Measurements from ENCODE around the gene TLX3. TPM values are rescaled to one million over a fixed set of nuclear protein-coding genes. Genes with fewer than 3 reads are reported as not detected.

Gene TLX3
- total and polyA plus RNA-seq, 7 donors = not detected

DNA sequence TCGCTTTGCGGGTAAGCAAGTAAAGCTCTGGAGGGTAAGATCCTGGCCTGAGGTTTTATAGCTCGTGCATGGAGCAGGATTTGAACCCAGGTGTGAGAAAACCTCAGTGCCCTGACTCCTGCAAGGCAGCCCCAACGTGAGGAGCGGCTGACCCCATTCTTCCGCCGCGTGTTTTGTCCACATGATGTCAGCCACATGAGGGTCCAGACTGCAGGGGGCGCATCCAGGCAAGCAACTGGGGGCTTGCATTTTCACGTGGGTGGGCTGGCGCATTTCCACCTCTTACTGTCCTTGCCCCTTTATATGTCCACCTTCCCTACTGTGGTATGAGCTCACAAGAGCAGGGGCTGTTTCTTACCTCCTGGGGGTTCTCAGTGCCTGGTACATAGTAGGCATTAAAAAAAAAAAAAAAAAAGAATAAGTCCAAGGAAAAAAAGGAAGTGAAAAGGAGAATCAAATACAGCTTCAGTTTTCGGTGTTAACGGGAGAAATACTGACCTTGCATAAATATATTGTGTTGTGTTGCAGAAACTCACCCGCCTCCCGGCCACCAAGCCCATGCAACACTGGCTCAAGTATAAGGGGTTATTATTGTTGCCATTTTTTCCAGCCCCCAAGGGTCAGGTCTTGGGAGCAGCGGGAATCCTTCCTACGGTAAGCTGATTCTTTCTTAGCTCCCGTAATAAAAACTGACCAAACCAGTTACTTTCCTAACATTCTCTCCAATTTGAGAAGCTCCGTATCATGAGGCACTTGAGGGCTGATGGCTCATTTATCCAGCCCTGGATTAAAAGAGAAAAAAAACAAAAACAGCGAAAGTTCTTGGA is 15.0 kb downstream of the TLX3 start:
- Histone ChIP-seq H3K36me3 (no peaks in the 10 kb centered on the region), H3K27ac (no peak overlapping the region), H3K4me3 (no peak overlapping the region), H3K27me3 (peaks cover 4 to 88% (median 43%) of the 10 kb centered on the region in 3 donors), H3K9me3 (no peaks in the 10 kb centered on the region), H3K4me1 (no peaks in the 10 kb centered on the region)
- intact Hi-C loops (cut with DNase I) = no loop called here
- TF ChIP-seq EP300 (IDR thresholded peaks at IDR 0.05) = no peak
- TF ChIP-seq, protein P1, sequence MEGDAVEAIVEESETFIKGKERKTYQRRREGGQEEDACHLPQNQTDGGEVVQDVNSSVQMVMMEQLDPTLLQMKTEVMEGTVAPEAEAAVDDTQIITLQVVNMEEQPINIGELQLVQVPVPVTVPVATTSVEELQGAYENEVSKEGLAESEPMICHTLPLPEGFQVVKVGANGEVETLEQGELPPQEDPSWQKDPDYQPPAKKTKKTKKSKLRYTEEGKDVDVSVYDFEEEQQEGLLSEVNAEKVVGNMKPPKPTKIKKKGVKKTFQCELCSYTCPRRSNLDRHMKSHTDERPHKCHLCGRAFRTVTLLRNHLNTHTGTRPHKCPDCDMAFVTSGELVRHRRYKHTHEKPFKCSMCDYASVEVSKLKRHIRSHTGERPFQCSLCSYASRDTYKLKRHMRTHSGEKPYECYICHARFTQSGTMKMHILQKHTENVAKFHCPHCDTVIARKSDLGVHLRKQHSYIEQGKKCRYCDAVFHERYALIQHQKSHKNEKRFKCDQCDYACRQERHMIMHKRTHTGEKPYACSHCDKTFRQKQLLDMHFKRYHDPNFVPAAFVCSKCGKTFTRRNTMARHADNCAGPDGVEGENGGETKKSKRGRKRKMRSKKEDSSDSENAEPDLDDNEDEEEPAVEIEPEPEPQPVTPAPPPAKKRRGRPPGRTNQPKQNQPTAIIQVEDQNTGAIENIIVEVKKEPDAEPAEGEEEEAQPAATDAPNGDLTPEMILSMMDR (IDR thresholded peaks at IDR 0.05) = no peak
- no peak for TF ChIP-seq POLR2AphosphoS5 (IDR thresholded peaks at IDR 0.05)
- TF ChIP-seq POLR2A (IDR thresholded peaks at IDR 0.05) = no peak
- DNase-seq = no peak
- WGBS, 2 donors = 40 to 43% methylated on average over 20 of the region's 20 CpGs

DNA sequence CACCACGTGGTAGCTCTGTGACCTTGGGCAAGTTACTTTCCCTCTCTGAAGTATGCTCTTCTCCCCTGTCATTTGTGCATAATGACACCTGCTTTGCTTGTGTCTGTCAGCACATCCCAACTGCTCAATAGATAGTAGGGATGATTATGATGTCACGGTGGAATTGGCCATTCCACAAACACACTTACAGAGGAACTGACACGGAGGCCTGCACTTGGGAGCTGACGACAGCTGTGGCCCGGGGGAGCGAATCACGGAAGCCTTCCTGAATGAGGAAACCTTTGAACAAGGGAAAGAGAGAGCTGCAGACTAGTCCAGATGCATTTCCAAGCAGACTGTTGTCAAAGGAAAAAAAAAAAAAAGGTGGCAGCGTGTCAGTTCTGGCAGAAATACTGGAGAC is 21.0 kb downstream of the TLX3 start:
- intact Hi-C loops (cut with DNase I) = no loop called here
- Histone ChIP-seq H3K9me3 (no peaks in the 10 kb centered on the region), H3K27me3 (peaks cover 0 to 68% (median 4%) of the 10 kb centered on the region in 3 donors), H3K27ac (no peak overlapping the region), H3K36me3 (no peaks in the 10 kb centered on the region), H3K4me3 (no peak overlapping the region), H3K4me1 (no peaks in the 10 kb centered on the region)
- TF ChIP-seq, protein P1 (IDR thresholded peaks at IDR 0.05) = no peak
- TF ChIP-seq EP300 (IDR thresholded peaks at IDR 0.05) (no peak), POLR2A (IDR thresholded peaks at IDR 0.05) (no peak), POLR2AphosphoS5 (IDR thresholded peaks at IDR 0.05) (no peak)
- 72 to 75% methylated on average over 8 of the region's 8 CpGs for WGBS, 2 donors
- no peak for DNase-seq

DNA sequence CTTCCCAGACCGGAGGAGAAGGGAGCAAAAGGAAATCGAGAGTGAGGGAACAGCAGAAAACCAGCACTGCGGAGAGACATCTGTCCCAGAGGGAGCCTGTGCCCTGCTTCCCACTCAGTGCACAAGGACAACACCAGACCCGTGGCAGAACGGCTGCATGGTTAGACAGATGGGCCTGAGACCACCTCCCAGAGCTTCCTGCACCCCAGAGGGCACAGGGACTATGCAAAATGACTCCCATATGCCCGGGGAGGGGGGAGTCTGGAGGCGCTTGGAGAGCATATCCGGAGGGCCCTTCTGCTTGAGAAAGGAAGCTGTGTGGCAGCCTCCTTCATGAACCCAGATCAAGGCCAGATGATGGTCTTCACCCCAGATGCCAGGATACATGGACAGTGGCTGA is 26.6 kb downstream of the TLX3 start:
- 74 to 75% methylated on average over 8 of the region's 8 CpGs for WGBS, 2 donors
- Histone ChIP-seq H3K36me3 (no peaks in the 10 kb centered on the region), H3K4me1 (peaks cover 0 to 8% (median 4%) of the 10 kb centered on the region in 4 donors), H3K4me3 (no peak overlapping the region), H3K27ac (no peak overlapping the region), H3K9me3 (no peaks in the 10 kb centered on the region), H3K27me3 (peaks cover 0 to 45% (median 0%) of the 10 kb centered on the region in 3 donors)
- DNase-seq = no peak
- intact Hi-C loops (cut with DNase I) = loop anchor here (5.0 kb wide), 1 partner anchor 128 kb away; no protein-coding TSS in a partner anchor
- no peak for TF ChIP-seq POLR2A (IDR thresholded peaks at IDR 0.05)
- TF ChIP-seq, protein P1 (IDR thresholded peaks at IDR 0.05) = no peak
- TF ChIP-seq EP300 (IDR thresholded peaks at IDR 0.05) = no peak
- TF ChIP-seq POLR2AphosphoS5 (IDR thresholded peaks at IDR 0.05) = no peak

DNA sequence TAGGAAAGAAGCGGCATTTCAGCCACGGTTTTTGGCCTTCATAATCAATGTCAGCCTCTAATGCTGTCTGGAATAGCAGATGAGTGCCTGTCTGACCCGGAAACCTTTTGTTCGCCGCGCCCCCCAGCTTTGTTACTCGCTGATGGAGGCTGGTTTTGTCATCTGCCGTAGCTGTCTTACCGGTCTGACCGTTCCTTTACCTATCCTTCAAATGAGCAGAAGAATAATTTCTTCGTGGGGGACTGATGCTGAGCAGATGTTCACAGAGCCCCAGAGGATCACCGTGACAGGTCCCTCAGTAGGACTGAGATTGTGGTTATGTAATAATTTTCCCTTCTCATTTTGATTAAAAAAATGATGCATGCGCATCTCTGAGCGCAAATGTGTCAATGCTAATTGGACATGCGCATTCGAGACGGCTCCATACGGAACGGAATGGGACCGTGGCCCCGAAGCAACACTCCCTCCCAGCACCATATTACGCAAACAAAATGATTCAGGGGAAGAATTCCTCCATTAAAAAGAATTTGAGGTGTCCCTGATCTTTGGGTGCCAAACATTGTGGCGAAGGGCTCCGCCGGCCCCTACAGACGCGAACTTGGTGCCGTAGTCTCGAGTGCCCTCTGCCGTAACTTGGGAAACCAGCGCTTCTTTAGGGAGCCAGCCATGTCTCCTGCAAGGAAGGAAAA is 27.6 kb downstream of the TLX3 start:
- Histone ChIP-seq H3K4me1 (peaks cover 0 to 8% (median 4%) of the 10 kb centered on the region in 4 donors), H3K4me3 (peak overlapping the region in 3 of 4 donors; percentile 23 to 40 (median 37)), H3K36me3 (no peaks in the 10 kb centered on the region), H3K9me3 (no peaks in the 10 kb centered on the region), H3K27me3 (peaks cover 0 to 39% (median 0%) of the 10 kb centered on the region in 3 donors), H3K27ac (no peak overlapping the region)
- intact Hi-C loops (cut with DNase I) = loop anchor here (5.0 kb wide), 1 partner anchor 129 kb away; no protein-coding TSS in a partner anchor
- DNase-seq = no peak
- TF ChIP-seq, protein P1 (IDR thresholded peaks at IDR 0.05) = peak in 3 of 4 experiments; percentile 16 to 50 (median 20)
- no peak for TF ChIP-seq POLR2A (IDR thresholded peaks at IDR 0.05)
- 5 to 11% methylated on average over 31 of the region's 31 CpGs for WGBS, 2 donors

Measured in sigmoid colon (tissue), 7 donors.